Esophagus muscularis mucosa (tissue), 4 donors: ENCODE results near the gene DHX30. TPM values are rescaled to one million over a fixed set of nuclear protein-coding genes. Genes with fewer than 3 reads are reported as not detected.
"Not testable (repeated sequence)": the region's sequence is repeated elsewhere in the genome, so short reads cannot be mapped to it uniquely, and the experiment has no call there.

Source experiments
- DNase-seq: peaks from one replicate; pipeline ENCODE4 v3.0.0-alpha.2; 2017; ENCODE audit errors: extremely low spot score
- H3K27ac ChIP-seq, 4 donors: fragments of 200-600 bp; sonication (generic); replicated peaks in 1 of 4; 1 replicate in 3 of 4; 2 replicates in 1 of 4; pipeline ENCODE4 v1.5.1; 2016 to 2019; ENCODE audit warnings: mild to moderate bottlenecking in 1 of 4
- H3K27me3 ChIP-seq, 4 donors: fragments of 200-600 bp; sonication (generic); one replicate each; pipeline versions ENCODE4 v1.5.1 to v1.6.0; 2016 to 2019
- H3K36me3 ChIP-seq, 4 donors: fragments of 200-600 bp; sonication (generic); one replicate each; pipeline ENCODE4 v1.5.1; 2016 to 2019
- H3K4me1 ChIP-seq, 4 donors: fragments of 200-600 bp; sonication (generic); one replicate each; pipeline ENCODE4 v1.5.1; 2016 to 2019
- H3K4me3 ChIP-seq, 4 donors: fragments of 200-600 bp; sonication (generic); 1 replicate in 2 of 4; 2 replicates in 2 of 4; pipeline ENCODE4 v1.5.1; 2016 to 2019; ENCODE audit warnings: mild to moderate bottlenecking in 4 of 4, moderate library complexity in 1 of 4
- H3K9me3 ChIP-seq, 4 donors: fragments of 200-600 bp; sonication (generic); 1 replicate in 3 of 4; 2 replicates in 1 of 4; pipeline ENCODE4 v1.5.1; 2016 to 2019
- EP300 ChIP-seq: sonication (generic); formaldehyde crosslinking; IDR thresholded peaks from one replicate; pipeline ENCODE4 v1.6.1; 2017; ENCODE audit warnings: antibody characterized with exemption
- POLR2A ChIP-seq: fragments of 450-650 bp; IDR thresholded peaks from one replicate; pipeline ENCODE4 v1.6.1; 2017; ENCODE audit warnings: antibody characterized with exemption, moderate library complexity, mild to moderate bottlenecking, low read depth
- POLR2AphosphoS5 ChIP-seq, 2 donors: sonication (generic); formaldehyde crosslinking; IDR thresholded peaks; one replicate each; pipeline ENCODE4 v1.6.1; 2017; ENCODE audit warnings: antibody characterized with exemption in 2 of 2
- WGBS: methylation state at CpG from one replicate; pipeline ENCODE4 v1.1.5; 2018; 5-methylcytosine and 5-hydroxymethylcytosine counted together
- intact Hi-C: fragments of 100-400 bp; cut with DNase I; formaldehyde crosslinking; loops from one replicate; pipeline ENCODE4 v1.15.1; 2023
- total RNA-seq, 4 donors: library from RNA; depleted of rRNA; stranded (reverse); fragments of >200 nt; gene quantifications; one replicate each; pipeline versions ENCODE4 v1.1.0 to v1.2.1, GENCODE V29; 2016
- TF ChIP-seq, protein P1 (sequence below), 3 experiments: fragments of 200-600 bp in 2 of 3; fragments of 450-650 bp in 1 of 3; sonication (generic) in 2 of 3; IDR thresholded peaks; one replicate each; pipeline ENCODE4 v1.5.1; 2017 to 2019; ENCODE audit warnings: antibody characterized with exemption in 3 of 3, mild to moderate bottlenecking in 2 of 3, moderate library complexity in 1 of 3

The DHX30 gene
- total RNA-seq, 4 donors from 2014 or later: 54.4 to 99.3 (median 80.0) TPM

DNA sequence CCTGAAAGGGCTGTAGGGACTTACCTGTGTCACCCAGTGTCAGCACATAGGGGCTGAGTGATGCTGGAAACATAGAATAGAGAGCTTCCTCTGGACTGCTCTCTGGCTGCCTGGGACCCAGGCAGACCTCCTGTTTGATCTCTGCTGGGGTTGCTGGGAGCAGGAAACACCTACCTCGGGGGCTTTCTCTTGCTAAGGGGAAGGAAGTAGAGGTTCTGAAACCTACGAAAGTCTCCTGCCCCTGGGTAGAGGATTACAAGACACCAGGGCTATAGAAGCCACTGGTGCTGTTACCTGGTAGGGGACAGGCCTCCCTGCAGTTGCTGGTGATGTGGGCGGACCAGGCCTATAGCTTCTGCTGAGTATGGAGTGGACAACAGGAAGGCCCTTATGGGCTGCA lies 81.7 kb downstream of the DHX30 start:
- no peak overlapping the region for H3K4me3 ChIP-seq
- DNase-seq: no peak
- no peaks in the 10 kb centered on the region for H3K27me3 ChIP-seq
- TF ChIP-seq POLR2AphosphoS5 (IDR thresholded peaks at IDR 0.05) (no peak), POLR2A (no peak), EP300 (no peak)
- TF ChIP-seq, protein P1, sequence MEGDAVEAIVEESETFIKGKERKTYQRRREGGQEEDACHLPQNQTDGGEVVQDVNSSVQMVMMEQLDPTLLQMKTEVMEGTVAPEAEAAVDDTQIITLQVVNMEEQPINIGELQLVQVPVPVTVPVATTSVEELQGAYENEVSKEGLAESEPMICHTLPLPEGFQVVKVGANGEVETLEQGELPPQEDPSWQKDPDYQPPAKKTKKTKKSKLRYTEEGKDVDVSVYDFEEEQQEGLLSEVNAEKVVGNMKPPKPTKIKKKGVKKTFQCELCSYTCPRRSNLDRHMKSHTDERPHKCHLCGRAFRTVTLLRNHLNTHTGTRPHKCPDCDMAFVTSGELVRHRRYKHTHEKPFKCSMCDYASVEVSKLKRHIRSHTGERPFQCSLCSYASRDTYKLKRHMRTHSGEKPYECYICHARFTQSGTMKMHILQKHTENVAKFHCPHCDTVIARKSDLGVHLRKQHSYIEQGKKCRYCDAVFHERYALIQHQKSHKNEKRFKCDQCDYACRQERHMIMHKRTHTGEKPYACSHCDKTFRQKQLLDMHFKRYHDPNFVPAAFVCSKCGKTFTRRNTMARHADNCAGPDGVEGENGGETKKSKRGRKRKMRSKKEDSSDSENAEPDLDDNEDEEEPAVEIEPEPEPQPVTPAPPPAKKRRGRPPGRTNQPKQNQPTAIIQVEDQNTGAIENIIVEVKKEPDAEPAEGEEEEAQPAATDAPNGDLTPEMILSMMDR (IDR thresholded peaks at IDR 0.05): no peak
- WGBS: 87% methylated on average over 3 of the region's 3 CpGs
- H3K9me3 ChIP-seq: no peaks in the 10 kb centered on the region
- intact Hi-C loops: no loop called here
- H3K4me1 ChIP-seq: peaks cover 0 to 11% (median 8%) of the 10 kb centered on the region in 4 donors
- no peak overlapping the region for H3K27ac ChIP-seq
- H3K36me3 ChIP-seq: peaks cover 0 to 37% (median 24%) of the 10 kb centered on the region in 4 donors

DNA sequence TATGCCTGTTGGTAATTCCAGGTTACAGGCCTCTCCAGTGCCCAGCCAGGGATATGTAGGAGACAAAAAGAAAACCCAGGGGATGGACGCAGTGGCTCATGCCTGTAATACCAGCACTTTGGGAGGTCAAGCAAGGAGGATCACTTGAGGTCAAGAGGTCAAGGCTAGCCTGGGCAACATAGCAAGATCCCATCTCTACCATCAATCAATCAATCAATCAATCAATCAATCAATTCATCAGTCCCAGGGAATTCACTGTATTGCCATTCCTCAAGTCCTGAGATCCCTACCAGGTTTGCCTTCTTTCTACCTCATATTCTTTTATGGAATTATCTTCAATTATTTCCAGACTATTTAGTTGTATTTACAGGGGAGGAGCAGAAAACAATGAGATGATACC lies 82.2 kb downstream of the DHX30 start:
- intact Hi-C loops: no loop called here
- DNase-seq: no peak
- 100% methylated on average over 1 of the region's 1 CpG for WGBS
- TF ChIP-seq, protein P1 (IDR thresholded peaks at IDR 0.05): no peak
- no peak for TF ChIP-seq POLR2A
- TF ChIP-seq POLR2AphosphoS5 (IDR thresholded peaks at IDR 0.05): no peak
- TF ChIP-seq EP300: no peak
- Histone ChIP-seq H3K9me3 (no peaks in the 10 kb centered on the region), H3K27me3 (no peaks in the 10 kb centered on the region), H3K4me3 (no peak overlapping the region), H3K36me3 (peaks cover 0 to 37% (median 24%) of the 10 kb centered on the region in 4 donors), H3K4me1 (peaks cover 5 to 17% (median 14%) of the 10 kb centered on the region in 4 donors), H3K27ac (no peak overlapping the region)

DNA sequence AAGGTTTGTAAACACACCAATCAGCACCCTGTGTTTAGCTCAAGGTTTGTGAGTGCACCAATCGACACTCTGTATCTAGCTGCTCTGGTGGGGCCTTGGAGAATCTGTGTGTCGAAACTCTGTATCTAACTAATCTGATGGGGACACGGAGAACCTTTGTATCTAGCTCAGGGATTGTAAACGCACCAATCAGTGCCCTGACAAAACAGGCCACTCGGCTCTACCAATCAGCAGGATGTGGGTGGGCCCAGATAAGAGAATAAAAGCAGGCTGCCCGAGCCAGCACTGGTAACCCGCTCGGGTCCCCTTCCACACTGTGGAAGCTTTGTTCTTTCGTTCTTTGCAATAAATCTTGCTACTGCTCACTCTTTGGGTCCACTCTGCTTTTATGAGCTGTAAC lies 85.1 kb downstream of the DHX30 start:
- 98% methylated on average over 9 of the region's 9 CpGs for WGBS
- H3K4me3 ChIP-seq, H3K9me3 ChIP-seq, H3K27me3 ChIP-seq, DNase-seq, intact Hi-C loops, H3K27ac ChIP-seq: not testable (repeated sequence)
- H3K4me1 ChIP-seq: peaks cover 26 to 40% (median 38%) of the 10 kb centered on the region in 4 donors
- peaks cover 0 to 42% (median 22%) of the 10 kb centered on the region in 4 donors for H3K36me3 ChIP-seq

DNA sequence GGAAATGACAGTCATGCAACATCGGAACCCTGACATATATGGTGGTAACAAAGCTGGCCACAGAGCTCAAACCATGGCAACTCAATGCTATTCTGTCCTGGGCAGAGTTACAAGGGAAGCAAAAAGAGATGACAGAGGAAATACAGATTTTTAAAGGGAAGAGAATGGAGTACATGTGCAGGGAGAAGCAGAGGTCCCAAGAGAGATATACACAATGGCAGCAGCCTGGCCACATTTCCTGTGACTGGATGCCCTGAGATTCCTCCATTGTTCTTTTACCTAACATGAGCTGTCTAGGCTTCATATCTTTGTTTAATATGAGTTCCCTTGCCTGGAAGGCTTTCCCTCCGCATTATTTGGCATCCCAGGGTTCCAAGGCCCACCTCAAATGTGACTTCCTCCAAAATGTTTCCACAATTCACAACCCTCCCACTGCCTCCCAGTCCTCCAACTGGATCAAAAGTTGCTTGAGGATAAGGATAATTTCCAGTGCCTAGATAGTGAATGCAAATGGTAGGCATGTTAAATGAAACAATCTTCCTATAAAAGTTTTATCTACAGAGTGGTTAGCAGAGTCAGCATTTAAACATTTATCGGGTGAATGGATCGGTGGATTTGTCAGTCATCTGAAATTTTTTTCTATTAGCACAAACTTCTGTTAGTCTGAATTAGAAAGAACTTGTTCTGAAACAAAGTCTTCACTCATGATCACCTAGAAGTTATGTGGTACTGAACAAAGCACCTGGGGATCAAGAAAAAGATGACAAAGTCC lies 86.2 kb downstream of the DHX30 start:
- WGBS: 96% methylated on average over 4 of the region's 4 CpGs
- DNase-seq: no peak
- Histone ChIP-seq H3K27ac (peak overlapping the region in 1 of 4 donors; percentile 63), H3K36me3 (peaks cover 0 to 39% (median 21%) of the 10 kb centered on the region in 4 donors), H3K4me3 (no peak overlapping the region), H3K4me1 (peaks cover 26 to 44% (median 38%) of the 10 kb centered on the region in 4 donors), H3K27me3 (no peaks in the 10 kb centered on the region), H3K9me3 (no peaks in the 10 kb centered on the region)
- TF ChIP-seq EP300 (no peak), POLR2A (no peak), POLR2AphosphoS5 (IDR thresholded peaks at IDR 0.05) (no peak)
- TF ChIP-seq, protein P1 (IDR thresholded peaks at IDR 0.05): no peak
- intact Hi-C loops: no loop called here

DNA sequence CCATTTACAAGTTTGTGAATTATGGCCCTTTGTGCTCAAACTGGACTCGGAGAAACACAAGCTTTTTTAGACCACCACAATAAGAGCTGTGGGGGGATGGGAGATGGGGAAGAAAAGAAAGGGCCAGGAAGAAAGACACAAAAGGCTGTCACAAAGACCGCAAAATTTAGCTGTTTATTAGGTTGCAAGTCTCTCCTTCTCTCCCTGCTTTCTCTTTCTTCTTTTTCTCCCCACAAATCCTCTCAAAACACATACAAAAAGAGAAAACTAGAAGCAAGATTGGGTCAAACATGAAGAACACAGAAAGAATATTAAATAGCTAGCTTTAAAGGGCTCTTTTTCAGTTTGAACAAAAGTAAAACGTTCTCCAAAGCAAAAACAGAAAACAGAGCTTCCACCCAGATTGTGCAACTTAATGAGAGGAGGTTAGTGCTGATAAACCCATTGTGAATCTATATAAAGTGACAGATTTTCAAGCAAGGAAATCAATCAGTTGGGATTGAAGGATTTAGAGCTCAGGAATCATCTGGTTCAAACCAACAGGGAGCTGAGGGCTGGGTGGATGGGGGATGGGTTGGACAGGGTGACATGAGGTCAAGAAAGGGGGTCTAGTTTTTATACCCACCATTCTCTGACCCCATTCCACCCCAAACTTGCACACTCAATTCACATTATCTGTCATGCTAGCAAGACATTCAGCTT lies 87.3 kb downstream of the DHX30 start:
- TF ChIP-seq POLR2AphosphoS5 (IDR thresholded peaks at IDR 0.05) (no peak), POLR2A (no peak), EP300 (no peak)
- TF ChIP-seq, protein P1 (IDR thresholded peaks at IDR 0.05): no peak
- Histone ChIP-seq H3K27me3 (no peaks in the 10 kb centered on the region), H3K4me1 (peaks cover 26 to 44% (median 38%) of the 10 kb centered on the region in 4 donors), H3K4me3 (no peak overlapping the region), H3K36me3 (peaks cover 0 to 41% (median 11%) of the 10 kb centered on the region in 4 donors), H3K9me3 (no peaks in the 10 kb centered on the region), H3K27ac (peak overlapping the region; percentile 63 to 68 (median 64))
- 62% methylated on average over 3 of the region's 3 CpGs for WGBS
- intact Hi-C loops: no loop called here
- no peak for DNase-seq
